Suppressor macrophage treated with lipopolysaccharide for 4 hours (primary cell): ENCODE results near the gene DOK7.
A peak's percentile ranks its signal among the peaks of the same experiment; 100 is the strongest.

Experiments
- DNase-seq: peaks from one replicate; pipeline ENCODE4 v3.0.0-alpha.2; 2020

DOK7 gene

GRCh38 chr4:3429651-3430050 is 33.5 kb upstream of the DOK7 start:
- no peak for DNase-seq

DNA sequence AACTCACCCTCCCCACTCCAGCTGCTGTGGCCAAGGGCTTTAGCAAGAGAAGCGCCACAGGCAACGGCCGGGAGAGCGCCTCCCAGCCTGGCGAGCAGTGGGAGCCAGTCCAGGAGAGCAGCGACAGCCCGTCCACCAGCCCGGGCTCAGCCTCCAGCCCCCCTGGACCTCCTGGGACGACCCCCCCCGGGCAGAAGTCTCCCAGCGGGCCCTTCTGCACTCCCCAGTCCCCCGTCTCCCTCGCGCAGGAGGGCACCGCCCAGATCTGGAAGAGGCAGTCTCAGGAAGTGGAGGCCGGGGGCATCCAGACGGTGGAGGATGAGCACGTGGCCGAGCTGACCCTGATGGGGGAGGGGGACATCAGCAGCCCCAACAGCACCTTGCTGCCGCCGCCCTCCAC is 32.6 kb upstream of the DOK7 start:
- DNase-seq = no peak

- DNase-seq = no peak
Measured at GRCh38 chr4:3431446-3431993, 31.6 kb upstream of the DOK7 start.

DNA sequence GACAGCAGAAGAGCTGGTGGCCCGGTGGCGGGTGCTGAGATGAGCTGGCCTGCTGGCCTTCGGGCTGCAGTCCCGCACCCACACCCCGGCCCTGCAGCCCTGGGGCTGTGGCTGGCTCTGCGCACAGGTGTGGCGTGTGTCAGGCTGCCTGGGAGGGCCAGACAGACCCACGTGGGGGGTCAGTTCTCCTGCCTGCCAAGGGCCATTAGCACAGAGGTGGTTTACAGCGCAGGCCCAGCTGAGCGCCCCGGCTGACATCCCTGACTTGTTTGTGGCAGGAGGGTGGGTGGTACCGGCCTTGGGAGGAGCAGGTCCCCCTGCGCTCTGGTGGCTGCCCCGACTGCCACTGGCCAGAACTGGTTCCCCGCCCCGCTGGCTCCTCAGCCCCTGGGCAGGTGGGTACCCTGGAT is 30.7 kb upstream of the DOK7 start:
- DNase-seq = no peak

- no peak for DNase-seq
Measured at GRCh38 chr4:3433138-3433869, 29.8 kb upstream of the DOK7 start.

GRCh38 chr4:3434881-3435685 is 28.0 kb upstream of the DOK7 start:
- no peak for DNase-seq

GRCh38 chr4:3435686-3435956 is 27.5 kb upstream of the DOK7 start:
- no peak for DNase-seq

- DNase-seq = no peak
Measured at GRCh38 chr4:3436048-3436797, 26.9 kb upstream of the DOK7 start.

- peak; percentile 18 for DNase-seq
Measured at GRCh38 chr4:3436798-3437581, 26.1 kb upstream of the DOK7 start.

GRCh38 chr4:3437582-3437936 is 25.5 kb upstream of the DOK7 start:
- DNase-seq = no peak

DNA sequence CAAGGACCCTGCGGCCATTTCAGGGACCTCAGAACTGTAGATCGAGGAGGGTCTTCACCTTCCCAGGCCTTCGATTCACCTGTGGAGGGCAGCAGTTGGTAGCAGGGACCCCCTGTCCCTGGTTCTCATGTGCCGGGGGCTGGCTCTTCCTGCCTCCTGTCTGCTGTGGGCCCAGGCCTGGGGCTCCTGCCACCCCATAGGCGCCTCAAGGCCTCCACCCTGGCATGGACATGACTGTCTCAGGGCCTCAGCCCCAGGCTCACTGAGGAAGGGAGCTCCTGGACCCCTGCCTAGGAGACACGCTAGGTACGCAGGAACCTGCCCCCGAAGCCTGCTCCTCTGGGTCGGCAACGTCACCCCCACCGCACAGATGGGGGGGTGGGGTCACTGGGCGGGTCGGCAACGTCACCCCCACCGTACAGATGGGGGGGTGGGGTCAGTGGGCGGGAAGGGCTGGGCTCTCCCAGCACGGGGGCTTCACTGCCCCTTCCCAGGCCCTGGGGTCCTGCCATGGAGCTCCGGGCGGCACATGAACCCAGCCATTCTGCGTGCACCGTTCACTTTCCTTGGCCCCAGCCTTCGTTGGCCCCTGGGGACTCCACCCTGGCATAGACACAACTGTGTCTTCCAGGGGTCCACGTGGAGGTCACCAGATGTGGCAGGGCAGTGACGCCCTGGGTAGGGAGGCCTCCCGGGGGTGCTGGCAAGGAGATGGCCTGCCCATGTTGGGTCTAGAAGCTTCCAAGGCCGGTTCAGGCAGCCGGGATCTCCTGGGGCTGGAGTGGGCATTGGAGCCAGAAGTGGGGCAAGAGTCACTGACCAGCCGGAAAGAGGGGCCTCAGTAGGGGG is 24.9 kb upstream of the DOK7 start:
- DNase-seq = no peak

DNA sequence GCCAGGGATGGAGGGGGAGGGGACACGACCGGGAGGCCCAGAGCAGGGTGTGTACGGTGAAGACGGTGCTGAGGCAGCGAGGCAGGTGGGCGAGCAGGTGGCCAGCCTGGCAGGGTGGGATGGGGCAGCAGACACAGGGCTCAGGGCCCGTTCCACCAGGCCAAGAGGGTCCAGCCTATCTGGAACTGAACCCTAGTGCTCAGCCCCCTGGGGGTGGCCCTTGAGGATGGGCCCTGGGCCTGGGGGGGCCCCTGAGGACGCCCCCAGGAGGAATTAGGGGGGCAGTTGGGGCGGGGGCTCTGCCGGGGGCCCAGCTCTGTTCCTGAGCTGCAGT is 24.3 kb upstream of the DOK7 start:
- DNase-seq = no peak

DNA sequence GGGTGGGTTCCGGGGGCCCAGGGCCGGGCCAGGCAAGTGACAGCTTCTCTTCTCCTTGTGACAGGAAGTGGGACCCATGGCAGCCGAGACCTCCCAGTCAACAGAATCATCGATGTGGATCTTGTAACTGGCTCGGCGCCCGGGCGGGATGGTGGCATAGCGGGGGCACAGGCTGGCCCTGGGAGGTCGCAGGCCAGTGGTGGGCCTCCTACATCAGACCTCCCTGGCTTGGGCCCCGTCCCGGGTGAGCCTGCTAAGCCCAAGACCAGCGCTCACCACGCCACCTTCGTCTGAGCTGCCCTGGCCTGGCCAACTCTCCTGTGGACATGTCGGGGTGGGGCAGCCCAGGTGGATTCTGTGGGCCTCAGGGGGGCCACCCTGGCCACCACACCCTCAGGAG is 23.7 kb upstream of the DOK7 start:
- no peak for DNase-seq

GRCh38 chr4:3440011-3440410 is 23.1 kb upstream of the DOK7 start:
- DNase-seq = no peak

DNA sequence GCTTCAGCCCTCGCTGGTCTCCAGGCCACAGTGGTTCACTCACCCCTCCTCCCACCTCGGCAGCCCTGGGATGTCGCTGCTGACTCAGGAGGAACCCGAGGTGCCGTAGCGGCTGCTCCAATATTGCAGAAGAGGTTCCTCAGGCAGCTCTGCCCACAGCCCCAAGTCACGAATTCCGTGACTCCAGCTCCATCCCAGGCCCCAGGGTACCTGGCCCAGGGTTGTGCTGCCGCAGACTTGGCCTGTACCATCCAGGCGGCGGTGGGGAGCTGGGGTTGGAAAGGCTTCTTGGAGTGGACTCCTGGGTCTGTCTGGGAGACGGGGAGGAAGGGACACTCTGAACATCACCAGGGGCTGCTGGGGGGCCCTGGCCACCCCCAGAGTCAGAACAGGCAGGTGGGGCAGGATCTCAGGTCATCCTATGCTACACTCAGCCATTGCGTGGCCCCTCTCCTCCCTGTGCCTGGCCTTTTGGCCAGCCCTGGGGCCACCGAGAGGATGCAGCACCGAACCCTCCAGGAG is 22.1 kb upstream of the DOK7 start:
- DNase-seq = peak; percentile 47

- DNase-seq = no peak
Measured at GRCh38 chr4:3441501-3442459, 21.3 kb upstream of the DOK7 start, which contains the start of gene HGFAC. Gene HGFAC (plus strand): TSS chr4:3441968. CDS start chr4:3442002, 34 bp downstream.

DNA sequence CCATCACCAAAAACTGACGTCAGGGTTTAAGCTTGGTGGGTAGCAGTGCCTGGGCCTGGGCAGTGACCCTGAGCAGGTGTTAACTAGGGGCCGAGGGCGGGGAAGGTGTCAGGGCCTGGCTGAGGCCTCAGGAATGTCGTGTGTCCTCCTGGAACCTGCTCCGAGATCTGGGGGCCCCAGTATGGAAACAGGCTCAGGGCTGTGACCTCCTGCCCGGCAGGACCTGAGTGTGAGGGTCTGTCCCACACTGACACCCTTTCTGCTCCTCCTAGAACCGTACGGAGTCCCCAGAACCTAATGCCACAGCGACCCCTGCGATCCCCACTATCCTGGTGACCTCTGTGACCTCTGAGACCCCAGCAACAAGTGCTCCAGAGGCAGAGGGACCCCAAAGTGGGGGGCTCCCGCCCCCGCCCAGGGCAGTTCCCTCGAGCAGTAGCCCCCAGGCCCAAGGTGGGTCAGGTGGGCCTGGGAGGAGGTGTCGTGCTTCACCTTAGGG is 20.6 kb upstream of the DOK7 start:
- no peak for DNase-seq

GRCh38 chr4:3442959-3443749 is 20.0 kb upstream of the DOK7 start:
- DNase-seq = peak; percentile 63

- DNase-seq = no peak
Measured at GRCh38 chr4:3443750-3444309, 19.3 kb upstream of the DOK7 start.
